K562 (cell line): ENCODE data around the gene CDC45. TPM values are rescaled to one million over a fixed set of nuclear protein-coding genes. Genes with fewer than 3 reads are reported as not detected.

ENCODE experiments used
- polyA plus RNA-seq, 8 experiments: library from polyadenylated mRNA; depleted of rRNA in 4 of 8; stranded (reverse) in 5 of 8; unstranded in 3 of 8; fragments of >200 nt; fragmentation: Nextera tagmentation in 2 of 8; fragmentation: Illumina TruSeq in 1 of 8; extraction: Ambion mirVana in 2 of 8; extraction: Trizol in 1 of 8; gene quantifications; 2 replicates each; pipeline versions ENCODE4 v1.2.1 to v1.2.3, GENCODE V29; 2011 to 2014; ENCODE audit warnings: inconsistent platforms in 1 of 8, missing spikeins in 1 of 8
- total RNA-seq, 7 experiments: library from RNA; depleted of rRNA in 6 of 7; stranded (reverse); fragments of >200 nt in 6 of 7; fragmentation: Illumina TruSeq in 2 of 7; extraction: Trizol in 2 of 7; gene quantifications; 2 replicates each; pipeline versions ENCODE4 v1.2.1 to v1.2.3, GENCODE V29; 2011 to 2021; ENCODE audit warnings: low replicate concordance in 1 of 7
- TF ChIP-seq, protein P1 (sequence below), 2 experiments: fragments of 450-650 bp in 1 of 2; sonication (generic) in 1 of 2; formaldehyde crosslinking in 1 of 2; IDR thresholded peaks; 2 replicates each; pipeline versions ENCODE4 v1.7.1 to v1.9.0; 2016 to 2022; ENCODE audit warnings: inconsistent platforms in 1 of 2, mild to moderate bottlenecking in 1 of 2, missing genetic modification reagents in 1 of 2
- TF ChIP-seq, protein P2 (sequence below): sonication (generic); formaldehyde crosslinking; IDR thresholded peaks from 2 replicates; pipeline ENCODE4 v1.8.0; 2022; ENCODE audit warnings: missing genetic modification reagents, mild to moderate bottlenecking, moderate library complexity, borderline replicate concordance
- TF ChIP-seq, protein P3 (sequence below): fragments of 250-450 bp; sonication (Bioruptor Pico); IDR thresholded peaks from 2 replicates; pipeline ENCODE4 v1.4.0; 2020; ENCODE audit warnings: mild to moderate bottlenecking

The CDC45 gene
- total and polyA plus RNA-seq, 9 of the 15 experiments (the other 6 are each of a cell fraction or from before 2014, with no cell fraction given), result 251 to 580 (median 410) TPM

DNA sequence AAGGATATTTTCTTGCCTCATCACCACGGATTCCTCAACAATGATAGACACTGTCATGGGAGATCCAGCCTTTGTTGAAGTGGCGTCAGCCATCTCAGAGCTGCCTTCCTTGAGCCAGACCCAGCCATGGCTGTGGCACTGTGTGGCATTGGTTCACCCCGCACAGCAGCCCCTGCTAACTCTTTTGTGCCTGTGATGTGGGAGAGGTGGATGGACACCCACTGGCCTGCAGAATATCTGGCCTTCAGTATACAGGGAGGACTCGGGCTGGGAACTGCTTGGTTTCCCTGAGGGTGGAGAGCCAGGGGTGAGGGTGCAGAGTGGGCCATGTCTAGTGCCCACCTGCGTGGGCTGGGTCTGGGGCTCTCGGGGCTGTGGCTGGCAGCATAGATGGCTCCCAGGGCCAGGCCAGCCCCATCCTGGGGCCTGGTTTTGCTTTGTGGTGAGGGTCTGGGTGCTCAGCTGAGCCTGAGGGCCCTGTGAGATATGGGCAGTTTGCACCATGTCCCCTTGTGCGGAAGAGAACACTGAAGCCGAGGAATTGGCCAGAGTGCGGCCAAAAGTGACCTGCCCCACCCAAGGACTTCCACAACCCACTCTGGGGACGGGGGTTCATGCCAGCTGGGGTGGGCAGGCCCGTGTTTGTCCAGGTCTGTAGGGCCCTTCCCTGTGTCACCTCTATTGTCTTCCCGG, 38.3 kb downstream of the CDC45 start (continued):
- TF ChIP-seq, protein P1, sequence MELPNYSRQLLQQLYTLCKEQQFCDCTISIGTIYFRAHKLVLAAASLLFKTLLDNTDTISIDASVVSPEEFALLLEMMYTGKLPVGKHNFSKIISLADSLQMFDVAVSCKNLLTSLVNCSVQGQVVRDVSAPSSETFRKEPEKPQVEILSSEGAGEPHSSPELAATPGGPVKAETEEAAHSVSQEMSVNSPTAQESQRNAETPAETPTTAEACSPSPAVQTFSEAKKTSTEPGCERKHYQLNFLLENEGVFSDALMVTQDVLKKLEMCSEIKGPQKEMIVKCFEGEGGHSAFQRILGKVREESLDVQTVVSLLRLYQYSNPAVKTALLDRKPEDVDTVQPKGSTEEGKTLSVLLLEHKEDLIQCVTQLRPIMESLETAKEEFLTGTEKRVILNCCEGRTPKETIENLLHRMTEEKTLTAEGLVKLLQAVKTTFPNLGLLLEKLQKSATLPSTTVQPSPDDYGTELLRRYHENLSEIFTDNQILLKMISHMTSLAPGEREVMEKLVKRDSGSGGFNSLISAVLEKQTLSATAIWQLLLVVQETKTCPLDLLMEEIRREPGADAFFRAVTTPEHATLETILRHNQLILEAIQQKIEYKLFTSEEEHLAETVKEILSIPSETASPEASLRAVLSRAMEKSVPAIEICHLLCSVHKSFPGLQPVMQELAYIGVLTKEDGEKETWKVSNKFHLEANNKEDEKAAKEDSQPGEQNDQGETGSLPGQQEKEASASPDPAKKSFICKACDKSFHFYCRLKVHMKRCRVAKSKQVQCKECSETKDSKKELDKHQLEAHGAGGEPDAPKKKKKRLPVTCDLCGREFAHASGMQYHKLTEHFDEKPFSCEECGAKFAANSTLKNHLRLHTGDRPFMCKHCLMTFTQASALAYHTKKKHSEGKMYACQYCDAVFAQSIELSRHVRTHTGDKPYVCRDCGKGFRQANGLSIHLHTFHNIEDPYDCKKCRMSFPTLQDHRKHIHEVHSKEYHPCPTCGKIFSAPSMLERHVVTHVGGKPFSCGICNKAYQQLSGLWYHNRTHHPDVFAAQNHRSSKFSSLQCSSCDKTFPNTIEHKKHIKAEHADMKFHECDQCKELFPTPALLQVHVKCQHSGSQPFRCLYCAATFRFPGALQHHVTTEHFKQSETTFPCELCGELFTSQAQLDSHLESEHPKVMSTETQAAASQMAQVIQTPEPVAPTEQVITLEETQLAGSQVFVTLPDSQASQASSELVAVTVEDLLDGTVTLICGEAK (IDR thresholded peaks at IDR 0.05), result no peak
- TF ChIP-seq, protein P1 (CRISPR knock-in tag; IDR thresholded peaks at IDR 0.05), result peak; percentile 44; the same call in 1 of the 2 replicates
- TF ChIP-seq, protein P2, sequence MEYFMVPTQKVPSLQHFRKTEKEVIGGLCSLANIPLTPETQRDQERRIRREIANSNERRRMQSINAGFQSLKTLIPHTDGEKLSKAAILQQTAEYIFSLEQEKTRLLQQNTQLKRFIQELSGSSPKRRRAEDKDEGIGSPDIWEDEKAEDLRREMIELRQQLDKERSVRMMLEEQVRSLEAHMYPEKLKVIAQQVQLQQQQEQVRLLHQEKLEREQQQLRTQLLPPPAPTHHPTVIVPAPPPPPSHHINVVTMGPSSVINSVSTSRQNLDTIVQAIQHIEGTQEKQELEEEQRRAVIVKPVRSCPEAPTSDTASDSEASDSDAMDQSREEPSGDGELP (CRISPR knock-in tag), result peak; percentile 57
- TF ChIP-seq, protein P3, sequence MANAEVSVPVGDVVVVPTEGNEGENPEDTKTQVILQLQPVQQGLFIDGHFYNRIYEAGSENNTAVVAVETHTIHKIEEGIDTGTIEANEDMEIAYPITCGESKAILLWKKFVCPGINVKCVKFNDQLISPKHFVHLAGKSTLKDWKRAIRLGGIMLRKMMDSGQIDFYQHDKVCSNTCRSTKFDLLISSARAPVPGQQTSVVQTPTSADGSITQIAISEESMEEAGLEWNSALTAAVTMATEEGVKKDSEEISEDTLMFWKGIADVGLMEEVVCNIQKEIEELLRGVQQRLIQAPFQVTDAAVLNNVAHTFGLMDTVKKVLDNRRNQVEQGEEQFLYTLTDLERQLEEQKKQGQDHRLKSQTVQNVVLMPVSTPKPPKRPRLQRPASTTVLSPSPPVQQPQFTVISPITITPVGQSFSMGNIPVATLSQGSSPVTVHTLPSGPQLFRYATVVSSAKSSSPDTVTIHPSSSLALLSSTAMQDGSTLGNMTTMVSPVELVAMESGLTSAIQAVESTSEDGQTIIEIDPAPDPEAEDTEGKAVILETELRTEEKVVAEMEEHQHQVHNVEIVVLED (CRISPR knock-in tag), result no peak
